ENCODE measurements around the gene ORAI3.
A peak's percentile ranks its signal among the peaks of the same experiment; 100 is the strongest.

DNA sequence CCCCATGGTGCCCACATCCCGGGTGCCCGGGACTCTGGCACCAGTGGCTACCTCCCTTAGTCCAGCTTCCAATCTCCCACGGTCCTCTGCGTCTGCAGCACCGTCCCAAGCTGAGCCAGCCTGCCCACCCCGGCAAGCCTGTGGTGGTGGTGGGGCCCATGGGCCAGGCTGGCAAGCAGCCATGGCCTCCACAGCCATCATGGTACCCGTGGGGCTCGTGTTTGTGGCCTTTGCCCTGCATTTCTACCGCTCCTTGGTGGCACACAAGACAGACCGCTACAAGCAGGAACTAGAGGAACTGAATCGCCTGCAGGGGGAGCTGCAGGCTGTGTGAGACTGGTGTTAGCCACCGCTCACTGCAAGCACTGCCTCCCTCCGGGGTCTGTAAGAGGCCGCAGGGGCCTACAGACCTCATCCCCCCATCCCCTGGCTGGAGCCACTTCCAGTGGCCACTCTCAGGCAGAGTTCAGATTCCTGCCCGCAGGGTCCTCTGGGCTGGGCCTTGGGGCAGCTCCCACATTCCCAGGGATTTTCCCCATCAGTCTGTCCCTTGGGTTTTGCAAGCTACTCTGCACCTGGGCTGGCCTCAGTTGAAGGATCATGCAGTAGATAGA, 4.8 kb downstream of the ORAI3 start:
- TF ChIP-seq EZH2 (IDR thresholded peaks at IDR 0.05; ENCODE audit: low read length, unreplicated experiment), result no peak
- TF ChIP-seq, protein P1, sequence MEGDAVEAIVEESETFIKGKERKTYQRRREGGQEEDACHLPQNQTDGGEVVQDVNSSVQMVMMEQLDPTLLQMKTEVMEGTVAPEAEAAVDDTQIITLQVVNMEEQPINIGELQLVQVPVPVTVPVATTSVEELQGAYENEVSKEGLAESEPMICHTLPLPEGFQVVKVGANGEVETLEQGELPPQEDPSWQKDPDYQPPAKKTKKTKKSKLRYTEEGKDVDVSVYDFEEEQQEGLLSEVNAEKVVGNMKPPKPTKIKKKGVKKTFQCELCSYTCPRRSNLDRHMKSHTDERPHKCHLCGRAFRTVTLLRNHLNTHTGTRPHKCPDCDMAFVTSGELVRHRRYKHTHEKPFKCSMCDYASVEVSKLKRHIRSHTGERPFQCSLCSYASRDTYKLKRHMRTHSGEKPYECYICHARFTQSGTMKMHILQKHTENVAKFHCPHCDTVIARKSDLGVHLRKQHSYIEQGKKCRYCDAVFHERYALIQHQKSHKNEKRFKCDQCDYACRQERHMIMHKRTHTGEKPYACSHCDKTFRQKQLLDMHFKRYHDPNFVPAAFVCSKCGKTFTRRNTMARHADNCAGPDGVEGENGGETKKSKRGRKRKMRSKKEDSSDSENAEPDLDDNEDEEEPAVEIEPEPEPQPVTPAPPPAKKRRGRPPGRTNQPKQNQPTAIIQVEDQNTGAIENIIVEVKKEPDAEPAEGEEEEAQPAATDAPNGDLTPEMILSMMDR (conservative IDR thresholded peaks at IDR 0.05; ENCODE audit: low read depth, low read length), result peak; percentile 63
